Endothelial cell of umbilical vein (primary cell): Measurements from ENCODE around the gene PDE11A. TPM values are rescaled to one million over a fixed set of nuclear protein-coding genes. Genes with fewer than 3 reads are reported as not detected.

Experiments
- BruUV-seq: library from RNA; stranded (reverse); fragments of 400-500 nt; replicated peaks from 2 replicates; lab custom pipeline; 2021; lab: Mats Ljungman, UMichigan
- CTCF ChIA-PET: fragments of 300-600, 350-600 bp; sonication (Branson Sonifier 250); formaldehyde crosslinking; loops from one replicate; lab custom pipeline; 2021; ENCODE audit warnings: antibody characterized with exemption, inconsistent platforms; lab: Charles Lee
- POLR2A ChIA-PET: fragments of 300-600, 350-600 bp; sonication (Branson Sonifier 250); formaldehyde crosslinking; loops from one replicate; lab custom pipeline; 2021; ENCODE audit warnings: antibody characterized with exemption, inconsistent platforms; lab: Charles Lee
- DNase-seq: peaks from one replicate; pipeline ENCODE4 v3.0.0-alpha.2; 2011; ENCODE audit warnings: low read depth, low spot score
- FAIRE-seq: peaks from 2 replicates; lab custom pipeline; 2011; peaks lifted over from hg19 to GRCh38; lab: Jason Lieb, UNC
- H2AFZ ChIP-seq: 2 replicates; pipeline ENCODE4 v1.6.0; 2012; ENCODE audit warnings: low read depth, low read length, control low read depth, inconsistent platforms
- H3K27ac ChIP-seq: 2 replicates; pipeline ENCODE4 v1.5.1; 2011; ENCODE audit warnings: low read depth, mild to moderate bottlenecking, control low read depth, low read length, moderate library complexity; ENCODE audit not compliant: insufficient read depth
- H3K27me3 ChIP-seq, 2 experiments: 2 replicates each; pipeline versions ENCODE4 v1.6.0 to v1.6.1; 2011; ENCODE audit warnings: low read length in 2 of 2, mixed read lengths in 1 of 2; ENCODE audit not compliant: control insufficient read depth in 2 of 2, insufficient read depth in 2 of 2
- H3K36me3 ChIP-seq, 2 experiments: 2 replicates in 1 of 2; 3 replicates in 1 of 2; pipeline ENCODE4 v1.5.1; 2011; ENCODE audit warnings: low read length in 2 of 2, mild to moderate bottlenecking in 1 of 2, moderate library complexity in 1 of 2; ENCODE audit not compliant: control insufficient read depth in 2 of 2, insufficient read depth in 2 of 2; ENCODE audit errors: extremely low read depth in 1 of 2
- H3K4me1 ChIP-seq: 3 replicates; pipeline ENCODE4 v1.5.1; 2011; ENCODE audit warnings: mild to moderate bottlenecking, low read length; ENCODE audit not compliant: control insufficient read depth, insufficient read depth; ENCODE audit errors: extremely low read depth
- H3K4me2 ChIP-seq: 2 replicates; pipeline ENCODE4 v1.6.1; 2011; ENCODE audit warnings: low read length, control low read depth, mixed read lengths; ENCODE audit not compliant: insufficient read depth
- H3K4me3 ChIP-seq, 3 experiments: fragments of 200-600 bp in 1 of 3; sonication (generic), shearing (Covaris generic) in 1 of 3; replicated peaks in 1 of 3; 2 replicates each; pipeline ENCODE4 v1.5.1; 2011 to 2016; ENCODE audit warnings: control low read depth in 3 of 3, low read length in 3 of 3, mild to moderate bottlenecking in 2 of 3, inconsistent platforms in 1 of 3, low read depth in 1 of 3, moderate library complexity in 1 of 3; ENCODE audit not compliant: insufficient read depth in 1 of 3
- H3K79me2 ChIP-seq: 2 replicates; pipeline ENCODE4 v1.6.0; 2012; ENCODE audit warnings: low read length, inconsistent platforms; ENCODE audit not compliant: control insufficient read depth, insufficient read depth
- H3K9ac ChIP-seq: replicated peaks from 2 replicates; pipeline ENCODE3; 2011; ENCODE audit warnings: low read length, control low read depth; ENCODE audit not compliant: insufficient read depth; ENCODE audit errors: extremely low read depth
- H3K9me1 ChIP-seq: replicated peaks from 3 replicates; pipeline ENCODE4 v1.6.0; 2011; ENCODE audit warnings: mild to moderate bottlenecking, low read length; ENCODE audit not compliant: control insufficient read depth, insufficient read depth; ENCODE audit errors: extremely low read depth
- H3K9me3 ChIP-seq: replicated peaks from 2 replicates; pipeline ENCODE4 v1.5.1; 2012; ENCODE audit warnings: low read length, inconsistent platforms; ENCODE audit not compliant: control insufficient read depth, insufficient read depth
- H4K20me1 ChIP-seq: replicated peaks from 2 replicates; pipeline ENCODE3; 2011; ENCODE audit warnings: mild to moderate bottlenecking, low read length; ENCODE audit not compliant: control insufficient read depth, insufficient read depth; ENCODE audit errors: extremely low read depth
- CTCF ChIP-seq, 2 donors: IDR thresholded peaks; 1 replicate in 1 of 2; 2 replicates in 1 of 2; pipeline ENCODE4 v1.5.1; 2011; ENCODE audit warnings: low read length in 2 of 2, mild to moderate bottlenecking in 2 of 2, moderate library complexity in 2 of 2, control low read depth in 1 of 2, inconsistent platforms in 1 of 2, low read depth in 1 of 2; ENCODE audit not compliant: insufficient read depth in 1 of 2; ENCODE audit errors: extremely low read depth in 1 of 2
- EZH2 ChIP-seq: IDR thresholded peaks from 2 replicates; pipeline ENCODE4 v1.6.1; 2012; ENCODE audit warnings: borderline replicate concordance, low read depth, mild to moderate bottlenecking, moderate library complexity, low read length, inconsistent platforms; ENCODE audit not compliant: severe bottlenecking
- GATA2 ChIP-seq: IDR thresholded peaks from 2 replicates; pipeline ENCODE4 v1.7.0; 2011; ENCODE audit warnings: low read depth, mild to moderate bottlenecking, moderate library complexity, mixed read lengths, low read length; ENCODE audit not compliant: insufficient read length, insufficient read depth
- JUN ChIP-seq: IDR thresholded peaks from 2 replicates; pipeline ENCODE4 v1.6.1; 2011; ENCODE audit warnings: borderline replicate concordance, low read depth; ENCODE audit not compliant: insufficient read length, insufficient read depth
- MAX ChIP-seq: IDR thresholded peaks from 2 replicates; pipeline ENCODE4 v1.6.1; 2011; ENCODE audit not compliant: insufficient read depth, insufficient read length
- dilution Hi-C: fragments of 300-500 bp; cut with MboI; formaldehyde crosslinking; loops from one replicate; pipeline ENCODE4 v1.15.0; 2019; ENCODE audit warnings: low sequenced_read_pairs; ENCODE audit not compliant: extremely low pct_ligation_motif_present
- intact Hi-C: fragments of 100-400 bp; cut with micrococcal nuclease; formaldehyde crosslinking; loops from one replicate; pipeline ENCODE4 v1.10.0; 2022
- polyA plus RNA-seq, 4 experiments: library from polyadenylated mRNA; depleted of rRNA in 3 of 4; stranded (reverse) in 3 of 4; unstranded in 1 of 4; fragments of >200 nt; gene quantifications; 2 replicates each; pipeline versions ENCODE4 v1.2.1 to v1.2.3, GENCODE V29; 2011 to 2012; ENCODE audit warnings: missing spikeins in 1 of 4
- total RNA-seq: library from RNA; stranded (reverse); gene quantifications from 2 replicates; pipeline ENCODE4 v1.2.3, GENCODE V29; 2021

PDE11A gene
- total and polyA plus RNA-seq, 2 donors (not counting 3 experiments of a cell fraction or from before 2014, with no cell fraction given), result 0.07 to 0.51 TPM

GRCh38 chr2:178018141-178018540 is 54.4 kb downstream of the PDE11A start:
- dilution Hi-C loops, result no loop called here
- no peak overlapping the region for H3K4me2 ChIP-seq
- no peak for TF ChIP-seq GATA2
- TF ChIP-seq EZH2, result no peak
- no peak for TF ChIP-seq CTCF (IDR thresholded peaks at IDR 0.05; ENCODE audit: extremely low read depth in 1 of 2, insufficient read depth in 1 of 2, low read depth in 1 of 2, low read length in 2 of 2)
- no peak for TF ChIP-seq JUN
- no peak overlapping the region for H2AFZ ChIP-seq
- no peaks in the 10 kb centered on the region for H3K79me2 ChIP-seq
- ChIA-PET POLR2A (no interaction called here), CTCF (no interaction called here)
- H3K27me3 ChIP-seq, result no peaks in the 10 kb centered on the region
- no peaks in the 10 kb centered on the region for H3K36me3 ChIP-seq
- DNase-seq, result no peak
- no peak for FAIRE-seq
- H3K9ac ChIP-seq, result no peak overlapping the region
- no peak overlapping the region for H3K27ac ChIP-seq
- no peaks in the 10 kb centered on the region for H3K4me1 ChIP-seq
- no peak overlapping the region for H3K4me3 ChIP-seq
- no TSS peak for BruUV-seq
- H3K9me1 ChIP-seq, result no peaks in the 10 kb centered on the region
- no peaks in the 10 kb centered on the region for H4K20me1 ChIP-seq
- H3K9me3 ChIP-seq, result no peaks in the 10 kb centered on the region
- intact Hi-C loops, result no loop called here

GRCh38 chr2:178016612-178017011 is 56.0 kb downstream of the PDE11A start:
- Histone ChIP-seq H3K4me2 (no peak overlapping the region), H4K20me1 (no peaks in the 10 kb centered on the region), H3K4me1 (no peaks in the 10 kb centered on the region), H3K27me3 (no peaks in the 10 kb centered on the region), H3K9ac (no peak overlapping the region), H3K79me2 (no peaks in the 10 kb centered on the region), H3K36me3 (no peaks in the 10 kb centered on the region), H2AFZ (no peak overlapping the region), H3K27ac (no peak overlapping the region), H3K9me3 (no peaks in the 10 kb centered on the region), H3K4me3 (no peak overlapping the region), H3K9me1 (no peaks in the 10 kb centered on the region)
- no peak for FAIRE-seq
- intact Hi-C loops, result no loop called here
- no TSS peak for BruUV-seq
- DNase-seq, result no peak
- ChIA-PET POLR2A (no interaction called here), CTCF (no interaction called here)
- dilution Hi-C loops, result no loop called here
- TF ChIP-seq CTCF (IDR thresholded peaks at IDR 0.05; ENCODE audit: extremely low read depth in 1 of 2, insufficient read depth in 1 of 2, low read depth in 1 of 2, low read length in 2 of 2), result no peak
- TF ChIP-seq MAX, result no peak
- no peak for TF ChIP-seq GATA2
